HG02642 (cell line): ENCODE measurements around the gene CRK.
"Not testable (repeated sequence)": the region's sequence is repeated elsewhere in the genome, so short reads cannot be mapped to it uniquely, and the experiment has no call there.

Source experiments
- ATAC-seq: cut with Tn5 transposase; IDR thresholded peaks from one replicate; pipeline ENCODE4 v1.9.1; 2021; ENCODE audit warnings: mild to moderate bottlenecking; ENCODE audit not compliant: unreplicated experiment, poor library complexity

Gene CRK

DNA sequence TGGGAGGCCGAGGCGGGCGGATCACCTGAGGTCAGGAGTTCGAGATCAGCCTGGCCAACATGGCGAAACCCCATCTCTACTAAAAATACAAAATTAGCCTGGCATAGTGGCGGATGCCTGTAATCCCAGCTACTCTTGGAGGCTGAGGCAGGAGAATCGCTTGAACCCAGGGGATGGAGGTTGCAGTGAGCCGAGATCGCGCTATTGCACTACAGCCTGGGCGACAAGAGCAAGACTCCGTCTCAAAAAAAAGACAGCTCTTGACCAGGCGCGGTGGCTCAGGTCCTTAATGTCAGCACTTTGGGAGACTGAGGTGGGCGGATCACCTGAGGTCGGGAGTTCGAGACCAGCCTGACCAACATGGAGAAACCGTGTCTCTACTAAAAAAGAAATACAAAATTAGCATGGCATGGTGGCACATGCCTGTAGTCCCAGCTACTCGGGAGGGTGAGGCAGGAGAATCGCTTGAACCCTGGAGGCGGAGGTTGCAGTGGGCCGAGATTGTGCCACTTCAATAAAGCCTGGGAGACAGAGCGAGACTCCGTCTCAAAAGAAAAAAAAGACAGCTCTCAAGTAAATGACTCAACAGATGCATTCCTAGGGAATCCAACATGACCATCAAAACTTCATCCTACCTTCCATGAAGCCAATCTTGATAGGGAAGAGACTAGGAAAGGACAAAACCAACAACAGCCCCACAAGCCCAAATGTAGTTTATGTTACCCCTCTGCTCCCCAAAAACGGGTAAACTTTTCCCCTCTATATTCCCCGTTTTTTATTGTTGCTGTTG is 60.0 kb downstream of the CRK start:
- ATAC-seq, result not testable (repeated sequence)

DNA sequence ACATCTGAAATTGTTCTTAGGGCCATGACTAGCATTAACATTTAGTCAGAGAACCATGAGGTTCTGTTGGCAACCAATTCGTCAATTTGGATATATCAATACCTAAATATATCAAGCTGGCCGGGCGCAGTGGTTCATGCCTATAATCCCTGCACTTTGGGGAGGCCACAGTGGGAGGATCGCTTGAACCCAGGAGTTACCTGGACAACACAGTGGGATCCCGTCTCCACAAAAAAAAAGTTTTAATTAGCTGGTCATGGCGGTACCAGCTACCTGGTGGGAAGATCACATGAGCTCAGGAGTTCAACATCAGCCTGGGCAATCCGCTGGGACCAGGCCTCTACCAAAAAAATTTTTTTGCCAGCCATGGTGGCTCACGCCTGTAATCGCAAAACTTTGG is 64.5 kb downstream of the CRK start:
- ATAC-seq, result no peak

DNA sequence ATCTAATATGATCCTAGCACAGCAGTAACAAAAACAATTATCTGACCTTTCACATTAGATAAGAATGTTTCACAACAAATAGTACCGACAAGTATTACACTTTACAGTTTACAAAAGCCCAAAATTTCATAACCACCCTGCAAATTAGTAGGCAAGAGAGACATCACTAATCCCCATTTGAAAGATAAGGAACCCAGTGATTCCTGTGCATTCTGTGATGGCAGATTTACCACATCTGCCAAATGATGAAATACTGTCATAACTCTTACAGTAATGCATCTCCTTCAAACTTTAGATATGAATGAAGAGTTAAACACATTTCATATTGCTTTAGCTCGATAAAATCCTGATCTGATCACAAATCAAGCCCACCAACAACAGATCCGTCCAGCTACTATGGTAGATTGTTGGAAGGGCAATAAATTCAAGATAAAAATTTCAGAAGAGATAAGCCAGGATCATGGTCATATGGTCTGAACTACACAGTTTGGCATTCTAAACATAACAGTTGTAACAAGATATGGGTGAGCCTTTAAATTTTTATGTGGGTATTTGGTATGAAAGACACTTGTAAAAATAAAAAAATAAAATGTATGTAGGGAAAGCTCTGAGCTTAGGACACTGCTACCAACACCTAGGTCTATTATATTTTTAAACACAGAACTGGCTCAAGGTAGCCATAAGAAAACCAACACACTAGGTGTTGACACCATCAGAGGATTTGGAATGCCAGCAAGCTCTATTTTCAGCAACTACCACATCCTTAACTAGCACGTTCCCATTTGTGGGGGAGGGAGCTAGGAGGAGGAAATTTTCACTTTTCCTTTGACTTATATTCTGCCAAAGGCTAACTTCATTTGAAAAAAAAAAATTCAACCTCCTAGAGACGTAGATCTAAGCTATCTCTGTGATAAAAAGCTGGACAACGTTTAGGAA is 65.3 kb downstream of the CRK start:
- no peak for ATAC-seq

DNA sequence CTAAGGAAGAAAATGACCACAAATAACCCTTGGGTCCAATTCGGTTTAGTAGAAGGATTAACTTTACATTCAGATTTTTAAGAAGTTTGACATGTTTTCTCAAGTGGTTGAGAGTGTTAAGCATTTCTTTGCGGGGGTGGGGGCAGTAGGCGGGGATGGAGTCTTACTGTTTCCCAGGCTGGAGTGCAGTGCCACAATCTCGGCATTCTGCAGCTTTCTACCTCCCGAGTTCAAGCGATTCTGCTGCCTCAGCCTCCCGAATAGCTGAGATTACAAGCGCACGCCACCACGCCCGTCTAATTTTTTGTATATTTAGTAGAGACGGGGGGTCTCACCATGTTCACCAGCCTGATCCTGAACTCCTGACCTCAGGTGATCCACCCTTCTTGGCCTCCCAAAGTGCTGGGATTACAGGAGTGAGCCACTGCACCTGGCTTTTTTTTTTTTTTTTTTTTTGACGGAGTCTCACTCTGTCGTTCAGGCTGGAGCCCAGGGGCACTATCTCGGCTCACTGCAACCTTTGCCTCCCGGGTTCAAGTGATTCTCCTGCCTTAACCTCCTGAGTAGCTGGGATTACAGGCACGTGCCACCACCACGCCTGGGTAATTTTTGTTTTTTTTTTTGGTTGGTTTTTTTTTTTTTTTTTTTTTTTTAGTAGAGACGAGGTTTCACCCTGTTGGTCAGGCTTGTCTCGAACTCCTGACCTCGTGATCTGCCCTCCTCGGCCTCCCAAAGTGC is 68.4 kb downstream of the CRK start:
- not testable (repeated sequence) for ATAC-seq

DNA sequence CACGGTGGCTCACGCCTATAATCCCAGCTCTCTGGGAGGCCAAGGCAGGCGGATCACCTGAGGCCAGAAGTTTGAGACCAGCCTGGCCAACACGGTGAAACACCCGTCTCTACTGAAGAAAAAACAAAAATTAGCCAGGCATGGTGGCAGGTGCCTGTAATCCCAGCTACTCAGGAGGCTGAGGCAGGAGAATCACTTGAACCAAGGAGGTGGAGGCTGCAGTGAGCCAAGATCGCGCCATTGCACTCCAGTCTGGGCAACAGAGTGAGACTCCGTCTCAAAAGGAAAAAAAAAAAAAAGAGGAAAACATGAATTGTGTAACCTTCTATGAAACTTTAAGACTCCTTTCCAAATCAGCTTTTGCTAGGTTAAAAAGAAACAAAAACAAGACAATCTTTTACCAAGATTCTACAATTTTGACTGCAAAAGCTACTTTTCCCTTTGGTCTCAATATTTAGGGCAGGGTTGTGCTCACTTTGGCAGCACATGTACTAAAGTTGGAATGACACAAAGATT is 69.3 kb downstream of the CRK start:
- not testable (repeated sequence) for ATAC-seq

DNA sequence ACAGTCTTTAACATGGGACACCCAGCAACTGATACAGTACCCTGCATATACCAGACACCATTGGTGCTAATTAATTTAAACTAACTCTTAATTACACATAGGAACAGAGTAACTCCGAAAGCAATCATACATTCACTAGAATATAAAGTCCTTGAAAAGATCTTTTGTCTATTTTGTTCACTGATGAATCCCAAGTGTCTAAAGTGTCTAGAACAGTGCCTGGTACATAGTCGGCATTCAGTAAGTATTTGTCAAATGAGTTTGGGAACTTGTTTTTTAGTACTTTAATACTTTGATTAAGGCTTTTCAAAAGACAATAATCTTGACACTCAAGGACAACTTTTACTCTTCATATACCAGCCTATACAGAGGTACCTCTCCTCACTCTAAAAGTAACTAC is 69.8 kb downstream of the CRK start:
- ATAC-seq, result no peak

DNA sequence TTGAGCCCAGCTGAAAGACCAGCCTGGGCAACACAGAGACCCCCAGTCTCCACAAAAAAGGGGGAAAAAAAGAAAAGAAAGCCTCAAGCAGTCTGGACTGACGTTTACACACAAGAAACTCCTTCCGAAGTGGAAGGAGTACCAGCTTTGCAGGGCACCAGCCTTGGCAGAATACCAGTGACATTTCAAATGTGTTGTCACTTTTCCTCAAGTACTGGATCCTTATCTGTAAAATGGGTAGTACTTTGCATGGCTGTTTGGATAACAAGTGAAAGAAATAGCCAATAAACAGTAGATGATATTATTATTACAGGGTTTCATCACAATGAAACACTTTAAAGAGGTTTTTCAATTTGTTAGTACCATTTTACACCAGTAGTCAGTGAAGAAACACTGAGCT is 70.2 kb downstream of the CRK start:
- ATAC-seq, result no peak

DNA sequence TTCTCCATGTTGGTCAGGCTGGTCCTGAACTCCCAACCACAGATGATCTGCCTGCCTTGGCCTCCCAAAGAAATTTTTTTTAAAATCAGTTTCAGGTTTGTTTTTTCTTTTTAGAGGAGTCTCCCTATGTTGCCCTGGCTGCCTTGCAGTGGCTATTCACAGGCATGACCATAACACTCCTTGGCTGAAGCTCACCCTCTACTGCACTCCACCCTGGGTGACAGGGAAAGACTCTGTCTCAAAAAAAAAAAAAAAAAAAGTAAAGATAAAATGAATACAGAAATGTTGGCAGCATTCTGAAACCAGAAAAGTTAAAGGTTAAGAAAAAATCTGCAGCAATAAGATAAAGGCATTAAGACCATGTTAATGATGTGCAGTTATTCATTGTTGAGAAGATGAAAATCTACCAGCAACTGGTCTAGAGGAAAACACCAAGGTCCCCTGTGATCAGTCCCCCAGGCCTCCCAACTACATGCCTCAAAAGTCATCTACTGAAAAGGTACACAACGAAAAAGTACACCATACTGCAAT is 71.1 kb downstream of the CRK start:
- no peak for ATAC-seq

DNA sequence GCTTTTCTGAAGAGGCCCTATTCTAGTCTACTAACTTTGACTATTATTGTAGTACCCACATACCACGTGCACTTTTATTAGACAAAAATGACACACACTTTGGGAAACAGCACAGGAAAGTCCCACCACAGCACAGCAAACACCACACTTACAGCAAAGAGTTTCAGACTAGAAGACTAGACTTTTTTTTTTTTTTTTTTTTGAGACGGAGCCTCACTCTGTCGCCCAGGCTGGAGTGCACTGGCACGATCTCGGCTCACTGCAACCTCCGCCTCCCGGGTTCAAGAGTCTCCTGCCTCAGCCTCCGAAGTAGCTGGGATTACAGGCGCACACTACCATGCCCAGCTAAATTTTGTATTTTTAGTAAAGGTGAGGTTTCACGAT is 76.1 kb downstream of the CRK start:
- no peak for ATAC-seq

DNA sequence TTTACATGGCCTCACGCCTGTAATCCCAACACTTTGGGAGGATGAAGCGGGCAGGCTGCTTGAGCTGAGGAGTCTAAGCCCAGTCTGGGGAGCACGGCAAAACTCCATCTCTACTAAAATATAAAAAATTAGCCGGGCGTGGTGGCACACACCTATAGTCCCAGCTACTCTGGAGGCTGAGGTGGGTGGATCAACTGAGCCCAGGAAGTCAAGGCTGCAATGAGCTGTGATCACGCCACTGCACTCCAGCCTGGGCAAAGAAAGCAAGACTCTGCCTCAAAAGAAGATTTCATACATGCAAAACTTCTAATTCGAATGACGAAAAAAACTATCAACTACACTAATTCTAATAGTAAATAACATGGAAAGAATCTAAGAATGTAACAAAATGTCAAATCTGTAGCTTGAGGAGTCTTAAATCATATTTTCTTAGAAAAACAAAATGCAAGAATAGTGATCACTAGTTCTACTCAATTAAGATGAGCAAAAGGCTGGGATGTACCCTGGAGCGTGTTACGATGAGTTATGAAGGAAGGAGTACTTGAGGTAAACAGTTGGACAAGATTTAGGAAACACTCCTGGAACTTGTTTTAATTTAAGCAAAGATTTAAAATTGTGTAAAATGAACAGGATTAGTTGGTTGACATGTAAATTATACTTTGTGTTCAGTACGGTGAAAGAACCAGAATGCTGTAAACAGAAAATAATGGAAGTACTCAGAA is 76.7 kb downstream of the CRK start:
- no peak for ATAC-seq

DNA sequence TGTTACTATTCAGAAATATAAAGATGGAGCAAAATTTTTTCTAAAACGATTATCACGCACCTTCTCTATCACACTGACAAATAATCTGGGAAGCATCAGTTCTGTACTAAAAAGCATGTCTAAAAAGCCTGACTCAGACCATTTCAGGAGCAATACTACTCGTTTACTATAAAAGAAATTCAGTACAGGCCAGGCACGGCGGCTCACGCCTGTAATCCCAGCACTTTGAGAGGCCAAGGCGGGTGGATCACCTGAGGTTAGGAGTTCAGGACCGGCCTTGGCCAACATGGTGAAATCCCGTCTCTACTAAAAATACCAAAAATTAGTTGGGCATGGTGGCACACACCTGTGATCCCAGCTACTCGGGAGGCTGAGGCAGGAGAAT is 77.6 kb downstream of the CRK start:
- not testable (repeated sequence) for ATAC-seq

DNA sequence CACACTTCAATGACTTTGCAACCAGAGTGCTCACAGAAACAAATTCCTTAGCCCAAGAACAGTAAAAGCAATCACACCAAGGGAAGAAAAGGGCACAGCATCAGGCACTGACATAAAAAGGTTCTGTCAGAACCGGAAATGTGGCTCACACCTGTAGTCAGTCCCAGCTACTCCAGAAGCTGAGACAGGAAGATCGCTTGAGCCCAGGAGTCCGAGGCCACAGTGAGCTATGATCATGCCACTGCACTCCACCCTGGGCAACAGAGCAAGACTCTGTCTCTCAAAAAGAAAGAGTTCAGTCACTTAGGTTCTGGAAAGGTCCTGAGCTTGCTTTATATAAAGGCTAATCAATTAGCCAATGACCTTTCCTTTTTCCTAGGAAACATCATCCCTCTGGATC is 78.7 kb downstream of the CRK start:
- no peak for ATAC-seq

DNA sequence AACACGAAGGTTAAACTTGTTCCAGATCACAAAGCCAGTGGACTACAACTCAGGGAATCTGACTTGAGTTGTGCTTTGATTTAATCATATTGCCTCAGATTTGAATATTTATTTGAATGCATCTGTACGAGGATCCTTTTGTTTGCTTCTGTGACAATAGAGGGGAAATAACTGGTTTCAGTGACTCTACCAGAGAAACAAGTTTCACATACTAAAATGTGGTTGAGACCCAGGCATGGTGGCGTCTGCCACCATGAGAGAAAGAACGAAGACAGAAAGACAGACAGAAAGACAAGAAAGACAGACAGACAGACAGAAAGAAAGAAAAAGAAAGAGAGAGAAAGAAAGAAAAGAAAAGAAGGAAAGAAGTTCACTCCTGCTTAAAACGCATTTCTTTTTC is 80.0 kb downstream of the CRK start:
- no peak for ATAC-seq

DNA sequence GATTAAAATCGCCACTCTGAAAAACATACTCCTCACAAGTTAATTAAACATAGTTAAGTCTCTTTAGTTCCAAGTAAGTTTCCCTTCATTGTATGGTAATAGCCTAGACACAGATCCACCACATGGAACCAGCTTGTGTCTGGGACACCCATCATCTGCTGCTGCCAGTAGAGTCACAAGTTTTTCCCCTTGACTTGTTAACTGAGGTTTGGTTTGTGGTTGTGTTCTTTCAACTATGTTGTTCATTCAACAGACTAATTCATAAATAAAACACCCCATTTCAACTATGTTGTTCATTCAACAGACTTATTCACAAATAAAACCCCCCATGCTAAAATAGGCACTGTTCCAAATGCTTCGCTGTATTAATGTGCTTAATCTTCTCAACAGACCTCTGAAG is 80.4 kb downstream of the CRK start:
- ATAC-seq, result no peak

DNA sequence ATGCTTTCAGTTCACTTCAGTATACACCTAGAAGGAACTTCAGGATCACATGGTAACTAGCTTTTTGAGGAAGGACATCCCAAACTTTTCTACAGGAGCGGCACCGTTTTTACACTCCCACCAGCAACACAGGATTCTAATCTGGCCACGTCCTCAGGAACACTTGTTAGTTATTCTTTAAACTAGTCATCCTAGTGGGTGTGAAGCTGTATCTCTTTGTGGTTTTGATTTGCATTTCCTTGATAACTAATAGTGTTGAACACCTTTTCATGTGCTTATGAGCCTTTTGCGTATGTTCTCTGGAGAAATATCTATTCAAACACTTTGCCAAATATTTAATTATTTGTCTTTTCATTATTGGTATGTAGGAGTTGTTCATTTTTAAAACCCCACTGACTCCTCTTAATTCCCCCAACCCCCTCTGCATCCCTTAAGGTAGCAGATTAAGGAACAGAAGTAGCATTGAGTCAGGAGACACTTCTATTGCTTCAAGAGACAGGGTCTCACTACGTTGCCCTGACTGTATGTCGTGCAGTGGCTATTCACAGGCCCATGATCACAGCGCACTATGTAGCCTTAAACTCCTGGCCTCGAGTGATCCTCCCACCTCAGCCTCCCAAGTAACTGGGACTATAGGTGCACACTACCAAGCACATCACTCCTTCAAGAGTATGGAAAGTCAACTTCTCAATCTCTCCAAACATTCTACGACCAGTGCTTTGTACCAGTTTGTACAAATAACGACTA is 81.4 kb downstream of the CRK start:
- ATAC-seq, result no peak

DNA sequence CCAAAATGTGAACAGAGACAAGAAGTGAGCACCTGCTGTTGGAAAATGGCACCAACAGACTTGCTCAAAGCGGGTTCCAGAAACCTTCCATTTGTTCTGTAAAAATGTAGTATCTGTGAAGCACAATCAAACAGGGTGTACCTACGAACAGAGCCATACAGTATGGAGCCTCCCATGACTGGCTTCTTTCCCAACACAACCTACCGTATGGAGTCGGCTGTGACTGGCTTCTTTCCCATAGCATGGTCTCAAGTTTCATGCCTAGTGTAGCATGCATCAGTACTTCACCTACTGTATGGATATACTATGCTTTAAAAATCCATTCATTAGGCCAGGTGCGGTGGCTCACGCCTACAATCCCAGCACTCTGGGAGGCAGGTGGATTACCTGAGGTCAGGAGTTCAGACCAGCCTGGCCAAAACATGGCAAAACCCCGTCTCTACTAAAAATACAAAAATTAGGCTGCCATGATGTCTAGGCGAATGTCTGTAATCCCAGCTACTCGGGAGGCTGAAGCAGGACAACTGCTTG is 82.3 kb downstream of the CRK start:
- no peak for ATAC-seq

DNA sequence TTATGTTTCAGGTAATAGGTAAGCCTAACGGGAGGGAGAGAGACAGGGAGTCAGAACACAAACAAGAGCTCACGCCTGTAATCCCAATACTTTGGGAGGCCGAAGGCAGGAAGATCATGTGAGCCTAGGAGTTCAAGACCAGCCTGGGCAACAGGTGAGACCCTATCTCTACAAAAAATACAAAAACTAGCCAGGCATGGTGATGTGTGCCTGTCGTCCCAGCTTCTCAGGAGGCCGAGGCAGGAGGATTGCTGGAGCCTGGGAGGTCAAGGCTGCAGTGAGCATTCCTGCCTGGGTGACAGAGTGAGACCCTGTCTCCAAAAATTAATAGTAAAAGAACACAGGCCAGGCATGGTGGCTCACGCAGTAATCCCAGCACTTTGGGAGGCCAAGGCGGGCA is 83.4 kb downstream of the CRK start:
- no peak for ATAC-seq

DNA sequence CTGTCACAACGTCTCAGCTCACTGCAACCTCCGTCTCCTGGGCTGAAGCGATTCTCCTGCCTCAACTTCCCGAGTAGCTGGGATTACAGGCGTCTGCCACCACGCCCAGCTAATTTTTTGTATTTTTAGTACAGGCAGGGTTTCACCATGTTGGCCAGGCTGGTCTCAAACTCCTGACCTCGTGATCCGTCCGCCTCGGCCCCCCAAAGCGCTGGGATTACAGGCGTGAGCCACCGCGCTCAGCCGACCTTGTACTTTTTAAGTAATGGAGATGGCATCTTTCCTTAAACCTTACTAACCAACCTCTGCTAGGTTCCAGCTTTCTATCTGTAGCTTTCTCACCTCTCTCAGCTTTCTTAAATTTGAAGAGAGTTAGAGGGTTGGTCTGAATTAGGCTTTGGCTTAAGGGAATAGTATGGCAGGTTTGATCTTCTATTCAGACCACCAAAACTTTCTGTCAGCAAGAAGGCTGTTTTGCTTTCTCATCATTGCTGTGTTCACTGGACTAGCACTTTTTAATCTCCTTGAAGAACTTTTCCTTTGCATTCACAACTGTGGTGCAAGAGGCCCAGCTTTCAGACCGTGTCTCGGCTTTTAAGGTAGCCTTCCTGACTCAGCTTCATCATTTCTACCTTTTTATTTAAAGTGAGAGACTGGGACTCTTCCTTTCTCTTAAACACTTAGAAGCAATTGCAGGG is 84.0 kb downstream of the CRK start:
- no peak for ATAC-seq
